HG02852 (cell line): Measurements from ENCODE around the gene LMAN1L.

ENCODE experiments used
- ATAC-seq: cut with Tn5 transposase; IDR thresholded peaks from one replicate; pipeline ENCODE4 v1.9.1; 2021; ENCODE audit warnings: mild to moderate bottlenecking, moderate library complexity; ENCODE audit not compliant: unreplicated experiment

Gene LMAN1L

DNA sequence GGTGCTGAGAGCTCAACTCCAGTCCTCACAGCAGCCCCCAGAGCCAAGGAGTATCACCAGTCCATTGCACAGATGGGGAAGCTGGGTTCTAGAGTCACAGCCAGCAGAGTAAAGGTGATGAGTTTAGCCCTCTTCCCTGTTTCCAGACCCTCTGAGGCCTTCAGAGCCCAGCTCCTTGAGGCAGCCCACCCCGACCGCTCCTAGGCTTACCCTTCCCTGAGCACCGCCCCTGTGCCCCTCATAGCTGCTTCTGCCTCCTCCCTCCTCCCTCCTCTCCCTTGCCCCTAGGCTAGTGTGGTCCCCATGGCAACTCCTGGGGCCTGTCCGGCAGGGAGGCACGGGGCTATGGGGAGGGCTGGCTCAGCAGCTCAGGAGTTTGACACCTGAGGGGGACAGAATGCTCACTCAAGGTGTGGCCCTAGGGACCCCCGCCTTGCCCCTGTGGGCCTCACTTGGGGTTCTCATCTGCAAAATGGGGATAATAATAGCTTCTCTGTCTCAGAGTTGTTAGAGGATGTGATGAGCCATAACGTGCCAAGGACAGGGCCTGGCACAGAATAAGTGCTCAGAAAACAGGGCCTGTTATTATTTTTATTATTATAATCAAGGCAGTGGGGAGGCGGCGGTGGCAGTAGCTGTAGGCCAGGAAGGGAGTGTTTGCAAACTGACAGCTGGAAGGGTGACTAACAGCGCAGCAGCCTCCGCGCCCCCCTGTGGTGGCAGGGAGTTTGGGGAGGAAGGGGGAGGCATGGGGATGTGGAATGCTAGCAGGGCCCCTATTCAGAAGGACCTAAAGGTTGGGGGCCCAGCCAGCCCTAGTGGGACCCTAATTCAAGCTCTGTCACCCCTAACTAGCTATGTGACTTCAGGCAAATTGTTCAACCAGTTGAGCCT is 19.3 kb upstream of the LMAN1L start:
- ATAC-seq: no peak

DNA sequence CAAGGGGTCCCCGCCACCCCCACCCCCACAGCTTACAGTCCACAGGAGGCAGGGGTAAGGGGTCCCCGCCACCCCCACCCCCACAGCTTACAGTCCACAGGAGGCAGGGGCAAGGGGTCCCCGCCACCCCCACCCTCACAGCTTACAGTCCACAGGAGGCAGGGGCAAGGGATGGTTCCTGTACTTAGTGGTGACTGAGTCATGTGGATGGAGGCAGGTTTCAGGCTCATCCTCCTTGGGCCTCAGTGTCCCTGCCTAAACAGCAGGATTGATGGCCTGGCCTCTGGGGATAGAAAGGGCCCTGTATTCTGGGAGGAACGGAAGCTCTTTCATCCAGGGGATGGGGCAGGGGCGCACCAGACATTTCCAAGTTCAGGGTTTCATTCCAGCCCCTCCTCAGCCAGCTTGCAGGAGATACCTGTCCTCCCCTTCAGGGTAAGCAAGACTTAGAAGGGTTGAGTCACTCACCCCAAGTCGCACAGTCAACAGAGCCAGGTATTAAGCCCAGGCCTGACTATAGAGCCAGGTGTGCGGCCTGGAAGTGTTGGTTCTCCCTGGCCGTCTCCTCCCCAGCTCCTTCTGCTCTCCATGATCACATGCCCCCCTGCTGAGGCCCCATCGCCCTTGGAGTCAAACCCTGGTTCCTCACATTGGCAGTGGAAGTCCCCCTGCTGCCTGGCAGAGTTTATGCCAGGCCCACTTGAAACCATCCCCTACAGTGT is 18.2 kb upstream of the LMAN1L start:
- ATAC-seq: no peak

- no peak for ATAC-seq
Observed at GRCh38 chr15:74794970-74795349, 17.7 kb upstream of the LMAN1L start.

DNA sequence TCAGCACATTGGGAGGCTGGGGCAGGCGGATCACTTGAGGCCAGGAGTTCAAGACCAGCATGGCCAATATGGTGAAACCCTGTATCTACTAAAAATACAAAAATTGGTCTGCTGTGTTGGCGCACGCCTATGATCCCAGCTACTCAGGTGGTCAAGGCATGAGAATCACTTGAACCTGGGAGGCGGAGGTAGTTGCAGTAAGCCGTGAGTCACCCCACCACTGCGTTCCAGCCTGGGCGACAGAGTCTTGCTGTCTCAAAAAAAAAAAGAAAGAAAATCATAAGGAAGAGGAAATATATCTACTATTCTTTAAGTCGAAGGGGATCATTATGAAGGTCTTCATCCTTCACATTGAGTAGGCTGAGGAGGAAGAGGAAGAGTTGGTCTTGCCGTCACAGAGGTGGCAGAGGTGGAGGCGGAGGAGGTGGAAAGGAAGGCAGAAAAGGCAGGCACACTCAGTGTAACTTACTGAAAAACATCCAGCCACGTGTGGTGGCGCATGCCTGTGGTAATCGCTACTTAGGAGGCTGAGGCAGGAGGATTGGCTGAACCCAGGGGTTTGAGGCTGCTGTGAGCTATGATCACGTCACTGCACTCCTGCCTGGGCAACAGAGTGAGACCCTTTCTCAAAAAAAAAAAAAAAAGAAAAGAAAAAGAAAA is 16.5 kb upstream of the LMAN1L start:
- ATAC-seq: no peak

DNA sequence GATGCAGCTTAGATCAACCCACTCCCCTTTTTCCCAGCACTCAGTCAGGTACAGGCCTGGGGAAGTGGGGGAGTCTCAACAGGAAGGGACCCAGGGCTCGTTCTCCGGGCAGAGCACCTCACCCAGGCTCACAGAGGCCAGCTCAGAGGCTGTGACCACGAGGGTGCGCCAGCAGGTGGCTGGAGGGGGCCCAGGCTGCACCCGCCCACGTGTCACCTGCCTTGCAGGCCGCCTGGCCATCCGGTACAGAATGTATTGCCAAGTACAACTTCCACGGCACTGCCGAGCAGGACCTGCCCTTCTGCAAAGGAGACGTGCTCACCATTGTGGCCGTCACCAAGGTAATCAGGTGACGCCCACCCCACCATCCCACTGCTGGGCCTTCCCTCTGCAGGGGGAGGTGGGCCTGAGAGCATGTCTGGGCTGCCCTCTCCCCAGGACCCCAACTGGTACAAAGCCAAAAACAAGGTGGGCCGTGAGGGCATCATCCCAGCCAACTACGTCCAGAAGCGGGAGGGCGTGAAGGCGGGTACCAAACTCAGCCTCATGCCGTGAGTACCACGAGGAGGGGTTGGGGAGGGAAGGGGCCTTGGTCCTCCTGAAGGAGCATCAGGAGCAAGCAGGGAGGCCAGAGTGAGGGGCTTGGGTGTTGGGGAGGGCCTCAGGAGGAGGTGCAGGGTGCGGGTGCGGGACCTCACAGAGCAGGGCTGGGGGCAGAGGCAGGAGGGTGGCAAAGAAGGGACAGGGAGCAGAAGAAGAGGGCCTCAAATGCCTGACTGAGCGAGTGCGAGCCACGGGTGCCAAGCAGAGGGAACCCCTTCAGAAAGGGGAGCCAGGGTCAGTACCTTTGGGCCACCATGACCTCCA is 14.0 kb upstream of the LMAN1L start:
- ATAC-seq: no peak

GRCh38 chr15:74799255-74799855 is 13.3 kb upstream of the LMAN1L start:
- ATAC-seq: no peak

GRCh38 chr15:74799856-74800558 is 12.6 kb upstream of the LMAN1L start:
- peak; percentile 69 for ATAC-seq

DNA sequence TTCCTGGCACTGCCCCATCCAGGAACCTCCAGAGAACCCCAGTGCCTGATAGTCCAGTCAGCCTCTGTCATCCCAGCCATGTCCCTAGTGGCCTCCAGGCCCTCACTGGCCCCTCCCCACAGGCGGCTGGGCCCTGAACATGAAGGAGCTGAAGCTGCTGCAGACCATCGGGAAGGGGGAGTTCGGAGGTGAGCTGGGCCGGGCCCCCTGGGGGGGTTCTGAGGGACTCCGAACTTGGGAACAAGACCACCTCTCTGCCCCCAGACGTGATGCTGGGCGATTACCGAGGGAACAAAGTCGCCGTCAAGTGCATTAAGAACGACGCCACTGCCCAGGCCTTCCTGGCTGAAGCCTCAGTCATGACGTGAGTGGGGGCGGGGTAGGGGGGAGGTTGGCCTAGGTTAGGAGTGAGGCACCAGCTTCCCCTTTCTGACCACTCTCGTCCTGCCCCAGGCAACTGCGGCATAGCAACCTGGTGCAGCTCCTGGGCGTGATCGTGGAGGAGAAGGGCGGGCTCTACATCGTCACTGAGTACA is 12.0 kb upstream of the LMAN1L start:
- ATAC-seq: no peak

DNA sequence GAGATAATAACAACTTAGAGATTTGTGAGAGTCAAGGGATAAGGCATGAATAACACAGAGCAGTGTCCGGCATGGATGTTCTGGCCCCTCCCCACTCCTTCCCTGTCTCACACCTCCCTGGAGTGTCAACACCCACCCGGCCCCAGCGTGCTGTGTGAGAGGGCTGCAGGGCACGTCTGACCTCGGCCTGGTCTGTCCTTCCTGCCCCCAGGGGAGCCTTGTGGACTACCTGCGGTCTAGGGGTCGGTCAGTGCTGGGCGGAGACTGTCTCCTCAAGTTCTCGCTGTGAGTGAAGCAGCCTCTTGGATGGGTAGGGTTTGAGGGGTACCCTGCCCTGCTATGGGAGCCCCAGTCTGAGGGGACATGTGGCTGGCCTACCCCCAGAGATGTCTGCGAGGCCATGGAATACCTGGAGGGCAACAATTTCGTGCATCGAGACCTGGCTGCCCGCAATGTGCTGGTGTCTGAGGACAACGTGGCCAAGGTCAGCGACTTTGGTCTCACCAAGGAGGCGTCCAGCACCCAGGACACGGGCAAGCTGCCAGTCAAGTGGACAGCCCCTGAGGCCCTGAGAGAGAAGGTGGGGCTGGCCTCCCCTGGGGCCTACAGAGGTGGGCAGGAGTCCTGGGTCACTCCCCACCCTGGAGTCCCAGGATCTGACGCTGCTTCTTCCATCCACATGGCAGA is 11.2 kb upstream of the LMAN1L start:
- ATAC-seq: no peak

GRCh38 chr15:74802290-74802689 is 10.3 kb upstream of the LMAN1L start:
- no peak for ATAC-seq

- no peak for ATAC-seq
Observed at GRCh38 chr15:74802862-74803447, 9.7 kb upstream of the LMAN1L start.

- no peak for ATAC-seq
Observed at GRCh38 chr15:74804935-74805334, 7.7 kb upstream of the LMAN1L start.

- no peak for ATAC-seq
Observed at GRCh38 chr15:74807282-74807681, 5.4 kb upstream of the LMAN1L start.

DNA sequence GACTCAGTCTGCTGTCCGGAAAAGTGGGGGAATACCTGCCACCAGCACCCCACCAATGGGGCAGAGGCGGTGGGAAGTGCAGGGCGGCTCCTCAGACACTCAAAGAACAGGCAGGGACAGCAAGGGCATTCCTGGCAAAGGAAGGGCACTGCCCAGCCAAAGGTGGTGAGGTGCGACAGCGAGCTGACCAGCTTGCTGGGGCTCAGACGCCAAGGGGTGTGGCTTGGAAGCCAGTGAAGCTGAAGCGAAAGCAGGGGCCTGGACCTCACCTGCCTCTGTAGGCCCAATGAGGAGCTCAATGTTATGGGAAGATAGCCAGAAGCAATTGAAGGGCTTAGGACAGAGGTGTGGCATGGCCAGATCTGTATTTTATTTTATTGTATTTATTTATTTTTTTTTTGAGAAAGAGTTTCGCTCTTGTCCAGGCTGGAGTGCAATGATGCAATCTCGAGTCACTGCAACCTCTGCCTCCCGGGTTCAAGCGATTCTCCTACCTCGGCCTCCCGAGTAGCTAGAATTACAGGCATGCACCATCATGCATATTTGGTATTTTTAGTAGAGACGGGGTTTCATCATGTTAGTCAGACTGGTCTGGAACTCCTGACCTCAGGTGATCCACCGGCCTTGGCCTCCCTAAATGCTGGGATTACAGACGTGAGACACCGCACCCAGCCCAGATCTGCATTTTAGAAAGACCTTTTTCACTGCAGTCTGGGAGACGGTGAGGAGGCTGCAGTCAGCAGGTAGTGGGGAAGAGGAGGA is 4.4 kb upstream of the LMAN1L start:
- no peak for ATAC-seq

GRCh38 chr15:74808840-74809229 is 3.8 kb upstream of the LMAN1L start:
- no peak for ATAC-seq

- no peak for ATAC-seq
Observed at GRCh38 chr15:74809242-74809641, 3.4 kb upstream of the LMAN1L start.

DNA sequence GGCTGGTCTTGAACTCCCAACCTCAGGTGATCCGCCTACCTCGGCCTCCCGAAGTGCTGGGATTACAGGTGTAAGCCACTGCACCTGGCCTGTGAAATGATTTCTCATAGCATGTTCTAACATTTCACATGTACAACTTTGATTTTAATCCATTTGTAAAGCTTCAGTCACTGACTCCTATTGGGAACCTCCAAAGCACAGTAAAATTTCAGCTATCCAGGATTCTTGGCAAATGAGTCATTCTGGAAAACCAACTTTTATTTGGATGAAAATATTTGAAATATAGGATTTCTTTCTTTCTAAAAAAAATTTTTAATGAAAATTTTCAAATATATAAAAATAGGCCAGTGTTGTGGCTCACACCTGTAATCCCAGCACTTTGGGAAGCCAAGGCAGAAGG is 2.7 kb upstream of the LMAN1L start:
- ATAC-seq: no peak
